Peyer's patch (tissue), 4 donors: ENCODE data around the gene ALG9.

Source experiments
- POLR2A ChIP-seq, 2 donors: fragments of 450-650 bp; IDR thresholded peaks; one replicate each; pipeline ENCODE4 v1.5.1; 2017; ENCODE audit warnings: antibody characterized with exemption in 2 of 2, mild to moderate bottlenecking in 2 of 2, moderate library complexity in 2 of 2
- TF ChIP-seq, protein P1 (sequence below), 6 experiments: fragments of 450-650 bp in 4 of 6; fragments of 200-600 bp in 2 of 6; sonication (generic) in 1 of 6; IDR thresholded peaks; one replicate each; pipeline ENCODE4 v1.5.1; 2017 to 2019; ENCODE audit warnings: antibody characterized with exemption in 6 of 6, mild to moderate bottlenecking in 3 of 6, moderate library complexity in 1 of 6

DNA sequence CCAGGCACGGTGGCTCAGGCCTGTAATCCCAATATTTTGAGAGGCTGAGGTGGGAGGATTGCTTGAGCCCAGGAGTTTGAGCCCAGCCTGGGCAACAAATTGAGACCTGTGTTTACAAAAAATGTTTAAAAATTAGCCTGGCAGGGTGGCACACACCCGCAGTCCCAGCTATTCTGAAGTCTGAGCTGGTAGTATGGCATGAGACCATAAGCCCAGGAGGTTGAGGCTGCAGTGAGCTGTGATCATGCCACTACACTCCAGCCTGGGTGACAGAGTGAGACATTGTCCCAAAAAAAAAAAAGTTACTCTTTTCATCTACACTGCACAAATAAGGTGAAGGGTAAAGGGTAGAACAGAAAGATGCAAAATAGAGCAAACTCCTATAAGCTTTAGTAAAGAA, 82.9 kb downstream of the ALG9 start:
- TF ChIP-seq, protein P1, sequence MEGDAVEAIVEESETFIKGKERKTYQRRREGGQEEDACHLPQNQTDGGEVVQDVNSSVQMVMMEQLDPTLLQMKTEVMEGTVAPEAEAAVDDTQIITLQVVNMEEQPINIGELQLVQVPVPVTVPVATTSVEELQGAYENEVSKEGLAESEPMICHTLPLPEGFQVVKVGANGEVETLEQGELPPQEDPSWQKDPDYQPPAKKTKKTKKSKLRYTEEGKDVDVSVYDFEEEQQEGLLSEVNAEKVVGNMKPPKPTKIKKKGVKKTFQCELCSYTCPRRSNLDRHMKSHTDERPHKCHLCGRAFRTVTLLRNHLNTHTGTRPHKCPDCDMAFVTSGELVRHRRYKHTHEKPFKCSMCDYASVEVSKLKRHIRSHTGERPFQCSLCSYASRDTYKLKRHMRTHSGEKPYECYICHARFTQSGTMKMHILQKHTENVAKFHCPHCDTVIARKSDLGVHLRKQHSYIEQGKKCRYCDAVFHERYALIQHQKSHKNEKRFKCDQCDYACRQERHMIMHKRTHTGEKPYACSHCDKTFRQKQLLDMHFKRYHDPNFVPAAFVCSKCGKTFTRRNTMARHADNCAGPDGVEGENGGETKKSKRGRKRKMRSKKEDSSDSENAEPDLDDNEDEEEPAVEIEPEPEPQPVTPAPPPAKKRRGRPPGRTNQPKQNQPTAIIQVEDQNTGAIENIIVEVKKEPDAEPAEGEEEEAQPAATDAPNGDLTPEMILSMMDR (IDR thresholded peaks at IDR 0.05), result no peak
- TF ChIP-seq POLR2A (IDR thresholded peaks at IDR 0.05), result no peak
